Ishikawa (cell line): ENCODE results near the gene FGGY.

Experiments used
- CEBPB ChIP-seq: IDR thresholded peaks from 2 replicates; pipeline ENCODE4 v1.6.1; 2012
- EGR1 ChIP-seq: IDR thresholded peaks from 2 replicates; pipeline ENCODE4 v1.6.1; 2012
- EP300 ChIP-seq: IDR thresholded peaks from 2 replicates; pipeline ENCODE4 v1.6.1; 2012; ENCODE audit warnings: borderline replicate concordance
- FOXM1 ChIP-seq: IDR thresholded peaks from 2 replicates; pipeline ENCODE4 v1.6.1; 2012; ENCODE audit warnings: low read depth, borderline replicate concordance
- RAD21 ChIP-seq: IDR thresholded peaks from 2 replicates; pipeline ENCODE4 v1.6.1; 2012; ENCODE audit warnings: low read depth
- TCF12 ChIP-seq: IDR thresholded peaks from 2 replicates; pipeline ENCODE4 v1.6.1; 2012; ENCODE audit warnings: low read depth
- USF1 ChIP-seq: IDR thresholded peaks from 2 replicates; pipeline ENCODE4 v1.6.1; 2012
- TF ChIP-seq, protein P1 (sequence below): IDR thresholded peaks from 2 replicates; pipeline ENCODE4 v1.6.1; 2012

DNA sequence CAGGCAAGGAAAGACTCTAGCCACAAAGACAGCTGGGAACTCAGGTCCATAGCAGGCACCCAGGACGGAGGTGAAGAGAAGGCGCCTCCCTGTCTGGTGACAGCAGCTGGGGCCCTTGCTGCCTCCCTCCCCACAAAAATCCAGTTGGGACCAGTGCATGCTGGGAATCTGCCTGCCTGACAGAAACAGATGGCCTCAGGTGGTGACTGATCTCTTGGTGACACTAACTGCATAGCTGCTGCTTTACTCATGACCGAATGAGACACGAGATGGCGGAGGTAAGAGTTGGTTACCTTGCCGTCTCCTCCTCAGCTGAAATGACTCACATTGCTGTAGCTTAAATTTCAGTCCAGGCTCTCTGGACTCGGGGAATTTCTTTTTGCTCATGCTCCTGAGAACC lies 130.3 kb downstream of the FGGY start:
- TF ChIP-seq FOXM1: no peak
- no peak for TF ChIP-seq RAD21
- no peak for TF ChIP-seq USF1
- TF ChIP-seq, protein P1, sequence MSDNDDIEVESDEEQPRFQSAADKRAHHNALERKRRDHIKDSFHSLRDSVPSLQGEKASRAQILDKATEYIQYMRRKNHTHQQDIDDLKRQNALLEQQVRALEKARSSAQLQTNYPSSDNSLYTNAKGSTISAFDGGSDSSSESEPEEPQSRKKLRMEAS: no peak
- no peak for TF ChIP-seq EGR1
- TF ChIP-seq EP300: no peak
- no peak for TF ChIP-seq TCF12
- no peak for TF ChIP-seq CEBPB
